Measurements from ENCODE around the gene SRGAP1.

GRCh38 chr12:63921157-63921556 lies 76.7 kb downstream of the SRGAP1 start:
- TF ChIP-seq, protein P1, sequence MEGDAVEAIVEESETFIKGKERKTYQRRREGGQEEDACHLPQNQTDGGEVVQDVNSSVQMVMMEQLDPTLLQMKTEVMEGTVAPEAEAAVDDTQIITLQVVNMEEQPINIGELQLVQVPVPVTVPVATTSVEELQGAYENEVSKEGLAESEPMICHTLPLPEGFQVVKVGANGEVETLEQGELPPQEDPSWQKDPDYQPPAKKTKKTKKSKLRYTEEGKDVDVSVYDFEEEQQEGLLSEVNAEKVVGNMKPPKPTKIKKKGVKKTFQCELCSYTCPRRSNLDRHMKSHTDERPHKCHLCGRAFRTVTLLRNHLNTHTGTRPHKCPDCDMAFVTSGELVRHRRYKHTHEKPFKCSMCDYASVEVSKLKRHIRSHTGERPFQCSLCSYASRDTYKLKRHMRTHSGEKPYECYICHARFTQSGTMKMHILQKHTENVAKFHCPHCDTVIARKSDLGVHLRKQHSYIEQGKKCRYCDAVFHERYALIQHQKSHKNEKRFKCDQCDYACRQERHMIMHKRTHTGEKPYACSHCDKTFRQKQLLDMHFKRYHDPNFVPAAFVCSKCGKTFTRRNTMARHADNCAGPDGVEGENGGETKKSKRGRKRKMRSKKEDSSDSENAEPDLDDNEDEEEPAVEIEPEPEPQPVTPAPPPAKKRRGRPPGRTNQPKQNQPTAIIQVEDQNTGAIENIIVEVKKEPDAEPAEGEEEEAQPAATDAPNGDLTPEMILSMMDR (IDR thresholded peaks at IDR 0.05): no peak
- TF ChIP-seq POLR2AphosphoS5 (IDR thresholded peaks at IDR 0.05) (no peak), POLR2A (IDR thresholded peaks at IDR 0.05; ENCODE audit: low read depth) (no peak)
